IPS DF 19.7 (cell line): ENCODE data around the gene KRABD2.
A peak's percentile ranks its signal among the peaks of the same experiment; 100 is the strongest.
"Not testable (repeated sequence)": the region's sequence is repeated elsewhere in the genome, so short reads cannot be mapped to it uniquely, and the experiment has no call there.

Experiments
- DNase-seq: peaks from one replicate; pipeline ENCODE4 v3.0.0-alpha.2; 2013; ENCODE audit warnings: low read depth, low spot score

Gene KRABD2

GRCh38 chr17:8376271-8377067 lies at the start of gene KRABD2:
TSS of gene KRABD2 (minus strand) at chr17:8376704.
- peak; percentile 80 for DNase-seq

GRCh38 chr17:8421571-8421970 lies 45.1 kb upstream of the KRABD2 start:
- no peak for DNase-seq

GRCh38 chr17:8420041-8420934 lies 43.8 kb upstream of the KRABD2 start:
- no peak for DNase-seq

- no peak for DNase-seq
Measured at GRCh38 chr17:8419305-8419704, 42.8 kb upstream of the KRABD2 start.

GRCh38 chr17:8418471-8418870 lies 42.0 kb upstream of the KRABD2 start:
- DNase-seq, result no peak

- no peak for DNase-seq
Measured at GRCh38 chr17:8417806-8418205, 41.3 kb upstream of the KRABD2 start.

- DNase-seq, result no peak
Measured at GRCh38 chr17:8413938-8414337, 37.4 kb upstream of the KRABD2 start.

- DNase-seq, result no peak
Measured at GRCh38 chr17:8413328-8413727, 36.8 kb upstream of the KRABD2 start.

GRCh38 chr17:8412089-8412488 lies 35.6 kb upstream of the KRABD2 start:
- DNase-seq, result no peak

GRCh38 chr17:8410883-8411238 lies 34.4 kb upstream of the KRABD2 start:
- no peak for DNase-seq

GRCh38 chr17:8409966-8410882 lies 33.7 kb upstream of the KRABD2 start:
- DNase-seq, result peak; percentile 78

GRCh38 chr17:8408371-8408770 lies 31.9 kb upstream of the KRABD2 start:
- DNase-seq, result no peak

GRCh38 chr17:8406174-8406573 lies 29.7 kb upstream of the KRABD2 start:
- DNase-seq, result no peak

GRCh38 chr17:8405499-8406016 lies 29.1 kb upstream of the KRABD2 start:
- DNase-seq, result no peak

- no peak for DNase-seq
Measured at GRCh38 chr17:8402921-8403536, 26.5 kb upstream of the KRABD2 start.

GRCh38 chr17:8401107-8401506 lies 24.6 kb upstream of the KRABD2 start:
- no peak for DNase-seq

- no peak for DNase-seq
Measured at GRCh38 chr17:8398980-8399379, 22.5 kb upstream of the KRABD2 start.

GRCh38 chr17:8397636-8398035 lies 21.1 kb upstream of the KRABD2 start, which contains the start of gene RNF222:
TSS of gene RNF222 (minus strand) at chr17:8397827. CDS start at chr17:8393461, 4,366 bp downstream.
- DNase-seq, result no peak

- DNase-seq, result not testable (repeated sequence)
Measured at GRCh38 chr17:8394497-8394896, 18.0 kb upstream of the KRABD2 start.

- DNase-seq, result no peak
Measured at GRCh38 chr17:8393470-8394231, 17.1 kb upstream of the KRABD2 start.
